ENCODE results near the gene KRT72. TPM values are rescaled to one million over a fixed set of nuclear protein-coding genes. Genes with fewer than 3 reads are reported as not detected.

KRT72 gene
- total RNA-seq, 3 donors from 2014 or later: not detected

GRCh38 chr12:52646613-52647012 lies 45.4 kb upstream of the KRT72 start:
- H3K4me1 ChIP-seq (ENCODE audit: low read depth): peaks cover 6% of the 10 kb centered on the region
- no peaks in the 10 kb centered on the region for H3K9me3 ChIP-seq
- intact Hi-C loops (cut with DNase I, micrococcal nuclease): no loop called here
- ATAC-seq (no peak), DNase-seq (no peak)
- no peaks in the 10 kb centered on the region for H3K36me3 ChIP-seq (ENCODE audit: low read depth)
- TF ChIP-seq, protein P1, sequence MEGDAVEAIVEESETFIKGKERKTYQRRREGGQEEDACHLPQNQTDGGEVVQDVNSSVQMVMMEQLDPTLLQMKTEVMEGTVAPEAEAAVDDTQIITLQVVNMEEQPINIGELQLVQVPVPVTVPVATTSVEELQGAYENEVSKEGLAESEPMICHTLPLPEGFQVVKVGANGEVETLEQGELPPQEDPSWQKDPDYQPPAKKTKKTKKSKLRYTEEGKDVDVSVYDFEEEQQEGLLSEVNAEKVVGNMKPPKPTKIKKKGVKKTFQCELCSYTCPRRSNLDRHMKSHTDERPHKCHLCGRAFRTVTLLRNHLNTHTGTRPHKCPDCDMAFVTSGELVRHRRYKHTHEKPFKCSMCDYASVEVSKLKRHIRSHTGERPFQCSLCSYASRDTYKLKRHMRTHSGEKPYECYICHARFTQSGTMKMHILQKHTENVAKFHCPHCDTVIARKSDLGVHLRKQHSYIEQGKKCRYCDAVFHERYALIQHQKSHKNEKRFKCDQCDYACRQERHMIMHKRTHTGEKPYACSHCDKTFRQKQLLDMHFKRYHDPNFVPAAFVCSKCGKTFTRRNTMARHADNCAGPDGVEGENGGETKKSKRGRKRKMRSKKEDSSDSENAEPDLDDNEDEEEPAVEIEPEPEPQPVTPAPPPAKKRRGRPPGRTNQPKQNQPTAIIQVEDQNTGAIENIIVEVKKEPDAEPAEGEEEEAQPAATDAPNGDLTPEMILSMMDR (IDR thresholded peaks at IDR 0.05): no peak
- H3K4me3 ChIP-seq: no peak overlapping the region

GRCh38 chr12:52645982-52646381 lies 44.7 kb upstream of the KRT72 start:
- peaks cover 6% of the 10 kb centered on the region for H3K4me1 ChIP-seq (ENCODE audit: low read depth)
- intact Hi-C loops (cut with DNase I, micrococcal nuclease): no loop called here
- no peaks in the 10 kb centered on the region for H3K9me3 ChIP-seq
- ATAC-seq: peak; percentile 65
- TF ChIP-seq, protein P1 (IDR thresholded peaks at IDR 0.05): no peak
- DNase-seq: no peak
- H3K4me3 ChIP-seq: no peak overlapping the region
- H3K36me3 ChIP-seq (ENCODE audit: low read depth): no peaks in the 10 kb centered on the region

GRCh38 chr12:52645120-52645761 lies 44.0 kb upstream of the KRT72 start:
- Histone ChIP-seq H3K9me3 (no peaks in the 10 kb centered on the region), H3K4me3 (no peak overlapping the region), H3K4me1 (ENCODE audit: low read depth) (peaks cover 1% of the 10 kb centered on the region), H3K36me3 (ENCODE audit: low read depth) (no peaks in the 10 kb centered on the region)
- intact Hi-C loops (cut with DNase I, micrococcal nuclease): no loop called here
- peak; percentile 74 for ATAC-seq
- TF ChIP-seq, protein P1 (IDR thresholded peaks at IDR 0.05): no peak
- no peak for DNase-seq

- TF ChIP-seq, protein P1 (IDR thresholded peaks at IDR 0.05): no peak
- intact Hi-C loops (cut with DNase I, micrococcal nuclease): no loop called here
- no peak for DNase-seq
- no peak for ATAC-seq
- H3K4me1 ChIP-seq (ENCODE audit: low read depth): no peaks in the 10 kb centered on the region
- no peak overlapping the region for H3K4me3 ChIP-seq
- no peaks in the 10 kb centered on the region for H3K9me3 ChIP-seq
- no peaks in the 10 kb centered on the region for H3K36me3 ChIP-seq (ENCODE audit: low read depth)
Measured at GRCh38 chr12:52644078-52644415, 42.8 kb upstream of the KRT72 start.

- no peak overlapping the region for H3K4me3 ChIP-seq
- no peaks in the 10 kb centered on the region for H3K4me1 ChIP-seq (ENCODE audit: low read depth)
- TF ChIP-seq, protein P1 (IDR thresholded peaks at IDR 0.05): no peak
- intact Hi-C loops (cut with DNase I, micrococcal nuclease): no loop called here
- no peaks in the 10 kb centered on the region for H3K9me3 ChIP-seq
- DNase-seq (no peak), ATAC-seq (no peak)
- H3K36me3 ChIP-seq (ENCODE audit: low read depth): no peaks in the 10 kb centered on the region
Measured at GRCh38 chr12:52643233-52644077, 42.2 kb upstream of the KRT72 start.

Data from mucosa of descending colon (tissue), 3 donors.